Neural progenitor cell (in vitro differentiated cells): ENCODE data around the gene TBCD. TPM values are rescaled to one million over a fixed set of nuclear protein-coding genes. Genes with fewer than 3 reads are reported as not detected.

Experiments
- DNase-seq: peaks from one replicate; pipeline ENCODE4 v3.0.0-alpha.2; 2016; ENCODE audit warnings: low spot score
- H2AFZ ChIP-seq: fragments of 200-600 bp; sonication (generic); replicated peaks from 2 replicates; pipeline ENCODE4 v1.6.1; 2016; ENCODE audit warnings: antibody characterized with exemption
- H3F3A ChIP-seq: fragments of 200-600 bp; sonication (generic); 2 replicates; pipeline ENCODE4 v1.6.1; 2016; ENCODE audit warnings: antibody characterized with exemption, low read depth
- H3K27ac ChIP-seq: fragments of 200-600 bp; sonication (generic); 2 replicates; pipeline ENCODE4 v1.5.1; 2016; ENCODE audit warnings: mild to moderate bottlenecking
- H3K27me3 ChIP-seq: fragments of 200-600 bp; sonication (generic); 2 replicates; pipeline ENCODE4 v1.6.1; 2016; ENCODE audit warnings: mild to moderate bottlenecking, moderate library complexity
- H3K36me3 ChIP-seq: fragments of 200-600 bp; sonication (generic); 2 replicates; pipeline ENCODE4 v1.5.1; 2016
- H3K4me1 ChIP-seq: fragments of 200-600 bp; sonication (generic); 2 replicates; pipeline ENCODE4 v1.6.1; 2016; ENCODE audit warnings: mixed run types
- H3K4me2 ChIP-seq: fragments of 200-600 bp; sonication (generic); 2 replicates; pipeline ENCODE4 v1.6.1; 2016
- H3K4me3 ChIP-seq: fragments of 200-600 bp; sonication (generic); 2 replicates; pipeline ENCODE4 v1.5.1; 2016
- H3K79me2 ChIP-seq: fragments of 200-600 bp; sonication (generic); 2 replicates; pipeline ENCODE4 v1.6.1; 2016; ENCODE audit warnings: low read depth
- H3K9ac ChIP-seq: fragments of 200-600 bp; sonication (generic); 2 replicates; pipeline ENCODE4 v1.6.1; 2016
- H3K9me3 ChIP-seq: fragments of 200-600 bp; sonication (generic); 2 replicates; pipeline ENCODE4 v1.5.1; 2016; ENCODE audit warnings: low read depth
- H4K20me1 ChIP-seq: fragments of 200-600 bp; sonication (generic); 2 replicates; pipeline ENCODE4 v1.6.1; 2016; ENCODE audit warnings: low read depth
- H3K27ac Mint-ChIP-seq: 3 replicates; pipeline ENCODE4 v1.8.0; 2021; ENCODE audit warnings: mixed read lengths
- H3K27me3 Mint-ChIP-seq: 2 replicates; pipeline ENCODE4 v1.8.0; 2022; ENCODE audit warnings: low read depth, mild to moderate bottlenecking, inconsistent platforms, moderate library complexity, mixed read lengths; ENCODE audit not compliant: insufficient read depth
- H3K36me3 Mint-ChIP-seq: 3 replicates; pipeline ENCODE4 v1.8.0; 2021; ENCODE audit warnings: mixed read lengths
- H3K4me1 Mint-ChIP-seq: 3 replicates; pipeline ENCODE4 v1.8.0; 2021; ENCODE audit warnings: mixed read lengths
- H3K4me3 Mint-ChIP-seq: 3 replicates; pipeline ENCODE4 v1.8.0; 2021; ENCODE audit warnings: mild to moderate bottlenecking, moderate library complexity, mixed read lengths
- H3K9me3 Mint-ChIP-seq: 3 replicates; pipeline ENCODE4 v1.8.0; 2020; ENCODE audit warnings: mixed read lengths
- EZH2 ChIP-seq: fragments of 200-600 bp; sonication (generic); IDR thresholded peaks from 2 replicates; pipeline ENCODE4 v1.6.1; 2017; ENCODE audit warnings: antibody characterized with exemption, mild to moderate bottlenecking, moderate library complexity
- EZH2phosphoT487 ChIP-seq: fragments of 200-600 bp; sonication (generic); IDR thresholded peaks from 2 replicates; pipeline ENCODE4 v1.6.1; 2017; ENCODE audit warnings: antibody characterized with exemption
- total RNA-seq: library from RNA; depleted of rRNA; stranded (reverse); fragments of >200 nt; gene quantifications from 2 replicates; pipeline ENCODE4 v1.2.3, GENCODE V29; 2015; ENCODE audit warnings: low replicate concordance
- TF ChIP-seq, protein P1 (sequence below): fragments of 200-600 bp; sonication (generic); IDR thresholded peaks from 2 replicates; pipeline ENCODE4 v1.5.1; 2017; ENCODE audit warnings: antibody characterized with exemption, mild to moderate bottlenecking

The TBCD gene
- total RNA-seq, 1 donor from 2014 or later, result 76.4 TPM

DNA sequence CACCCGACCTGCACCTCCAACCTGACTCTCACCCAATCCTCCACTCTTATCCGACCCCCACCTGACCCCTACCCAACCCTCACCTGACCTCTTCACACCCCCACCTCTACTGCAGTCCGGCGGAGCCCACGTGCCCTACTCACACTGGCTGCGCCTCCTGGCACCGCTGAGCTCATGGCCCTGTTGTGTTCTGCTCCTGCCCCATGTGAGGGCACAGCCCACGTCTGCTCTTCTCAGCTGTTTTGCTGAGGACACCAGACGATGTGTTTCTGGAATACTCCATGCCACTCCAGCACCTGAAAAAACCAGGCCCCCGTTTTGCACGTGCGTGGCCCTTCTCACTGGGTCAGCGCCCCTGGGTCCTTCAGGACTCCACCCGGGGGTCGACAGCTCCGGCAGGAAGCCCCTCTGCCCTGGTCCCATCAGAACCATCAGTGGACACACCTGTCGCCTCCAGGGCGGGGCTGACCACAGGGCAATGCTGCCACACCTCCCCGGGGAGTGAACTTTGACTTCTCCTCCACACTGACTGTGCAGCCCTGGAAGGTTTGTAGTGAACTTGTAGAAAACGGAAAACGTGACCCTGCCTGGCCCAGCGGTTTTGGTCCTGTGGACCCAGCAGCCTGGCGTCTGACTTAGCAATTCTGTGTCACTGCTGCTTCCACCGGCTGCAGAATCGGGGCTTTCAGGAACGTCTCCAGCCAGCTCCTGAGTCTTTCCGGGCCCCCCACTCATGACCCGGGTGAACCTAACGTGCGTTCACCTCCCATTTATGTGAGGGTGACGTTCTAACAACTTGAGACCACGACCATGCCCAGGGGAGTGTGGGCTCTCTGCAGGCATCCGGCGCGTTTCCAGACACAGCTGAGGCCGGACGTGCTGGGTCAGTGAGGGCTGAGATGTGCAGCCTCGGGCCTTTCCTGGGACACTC is 47.7 kb upstream of the TBCD start:
- H3K9ac ChIP-seq, result no peak overlapping the region
- H3F3A ChIP-seq, result peaks cover 3% of the 10 kb centered on the region
- Mint-ChIP-seq H3K36me3 (no peaks in the 10 kb centered on the region), H3K27ac (no peak overlapping the region), H3K9me3 (no peaks in the 10 kb centered on the region), H3K4me3 (no peak overlapping the region), H3K27me3 (peaks cover 23% of the 10 kb centered on the region), H3K4me1 (peaks cover 14% of the 10 kb centered on the region)
- no peak overlapping the region for H3K27ac ChIP-seq
- H3K4me2 ChIP-seq, result no peak overlapping the region
- TF ChIP-seq EZH2phosphoT487 (no peak), EZH2 (no peak)
- TF ChIP-seq, protein P1, sequence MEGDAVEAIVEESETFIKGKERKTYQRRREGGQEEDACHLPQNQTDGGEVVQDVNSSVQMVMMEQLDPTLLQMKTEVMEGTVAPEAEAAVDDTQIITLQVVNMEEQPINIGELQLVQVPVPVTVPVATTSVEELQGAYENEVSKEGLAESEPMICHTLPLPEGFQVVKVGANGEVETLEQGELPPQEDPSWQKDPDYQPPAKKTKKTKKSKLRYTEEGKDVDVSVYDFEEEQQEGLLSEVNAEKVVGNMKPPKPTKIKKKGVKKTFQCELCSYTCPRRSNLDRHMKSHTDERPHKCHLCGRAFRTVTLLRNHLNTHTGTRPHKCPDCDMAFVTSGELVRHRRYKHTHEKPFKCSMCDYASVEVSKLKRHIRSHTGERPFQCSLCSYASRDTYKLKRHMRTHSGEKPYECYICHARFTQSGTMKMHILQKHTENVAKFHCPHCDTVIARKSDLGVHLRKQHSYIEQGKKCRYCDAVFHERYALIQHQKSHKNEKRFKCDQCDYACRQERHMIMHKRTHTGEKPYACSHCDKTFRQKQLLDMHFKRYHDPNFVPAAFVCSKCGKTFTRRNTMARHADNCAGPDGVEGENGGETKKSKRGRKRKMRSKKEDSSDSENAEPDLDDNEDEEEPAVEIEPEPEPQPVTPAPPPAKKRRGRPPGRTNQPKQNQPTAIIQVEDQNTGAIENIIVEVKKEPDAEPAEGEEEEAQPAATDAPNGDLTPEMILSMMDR, result no peak
- peaks cover 22% of the 10 kb centered on the region for H3K27me3 ChIP-seq
- peaks cover 4% of the 10 kb centered on the region for H4K20me1 ChIP-seq
- H3K36me3 ChIP-seq, result no peaks in the 10 kb centered on the region
- H3K9me3 ChIP-seq, result no peaks in the 10 kb centered on the region
- no peak overlapping the region for H3K4me3 ChIP-seq
- H3K4me1 ChIP-seq, result no peaks in the 10 kb centered on the region
- H3K79me2 ChIP-seq, result no peaks in the 10 kb centered on the region
- no peak overlapping the region for H2AFZ ChIP-seq
- DNase-seq, result no peak

GRCh38 chr17:82704886-82705285 is 47.0 kb upstream of the TBCD start:
- Mint-ChIP-seq H3K4me3 (no peak overlapping the region), H3K36me3 (no peaks in the 10 kb centered on the region), H3K9me3 (no peaks in the 10 kb centered on the region), H3K27ac (no peak overlapping the region), H3K27me3 (peaks cover 20% of the 10 kb centered on the region), H3K4me1 (peaks cover 14% of the 10 kb centered on the region)
- H2AFZ ChIP-seq, result no peak overlapping the region
- no peak overlapping the region for H3K4me2 ChIP-seq
- no peaks in the 10 kb centered on the region for H3K4me1 ChIP-seq
- TF ChIP-seq, protein P1, result no peak
- TF ChIP-seq EZH2, result no peak
- TF ChIP-seq EZH2phosphoT487, result no peak
- no peaks in the 10 kb centered on the region for H3K36me3 ChIP-seq
- no peaks in the 10 kb centered on the region for H4K20me1 ChIP-seq
- no peaks in the 10 kb centered on the region for H3K79me2 ChIP-seq
- H3K9me3 ChIP-seq, result no peaks in the 10 kb centered on the region
- no peak overlapping the region for H3K4me3 ChIP-seq
- no peak overlapping the region for H3K27ac ChIP-seq
- no peak overlapping the region for H3K9ac ChIP-seq
- H3K27me3 ChIP-seq, result peaks cover 15% of the 10 kb centered on the region
- H3F3A ChIP-seq, result no peaks in the 10 kb centered on the region
- DNase-seq, result no peak

- Mint-ChIP-seq H3K36me3 (no peaks in the 10 kb centered on the region), H3K27me3 (peaks cover 17% of the 10 kb centered on the region), H3K4me3 (no peak overlapping the region)
Observed at GRCh38 chr17:82705756-82706155, 46.1 kb upstream of the TBCD start.

More at GRCh38 chr17:82705756-82706155, 46.1 kb upstream of the TBCD start:
- H3K4me1 ChIP-seq, result no peaks in the 10 kb centered on the region
- H3K27ac ChIP-seq, result no peak overlapping the region
- no peaks in the 10 kb centered on the region for H3K9me3 Mint-ChIP-seq
- no peak for DNase-seq
- H4K20me1 ChIP-seq, result no peaks in the 10 kb centered on the region
- TF ChIP-seq, protein P1, result no peak
- no peak for TF ChIP-seq EZH2phosphoT487
- TF ChIP-seq EZH2, result no peak
- H3K9me3 ChIP-seq, result no peaks in the 10 kb centered on the region
- H3K36me3 ChIP-seq, result no peaks in the 10 kb centered on the region
- H3K27me3 ChIP-seq, result peaks cover 7% of the 10 kb centered on the region
- no peak overlapping the region for H3K9ac ChIP-seq
- no peak overlapping the region for H3K4me2 ChIP-seq
- H3K27ac Mint-ChIP-seq, result no peak overlapping the region
- H3K4me3 ChIP-seq, result no peak overlapping the region
- no peaks in the 10 kb centered on the region for H3F3A ChIP-seq
- no peak overlapping the region for H2AFZ ChIP-seq
- H3K4me1 Mint-ChIP-seq, result peaks cover 14% of the 10 kb centered on the region
- no peaks in the 10 kb centered on the region for H3K79me2 ChIP-seq
